Suppressor macrophage (primary cell): ENCODE data around the gene ATP1A2.

Experiments used
- DNase-seq, 4 experiments: peaks; one replicate each; pipeline ENCODE4 v3.0.0-alpha.2; 2020 to 2022

ATP1A2 gene

GRCh38 chr1:160148121-160148520, 32.6 kb downstream of the ATP1A2 start:
- no peak for DNase-seq

- DNase-seq: peak in 2 of 4 experiments; percentile 27 to 33
Measured at GRCh38 chr1:160149233-160149632, 33.7 kb downstream of the ATP1A2 start.

GRCh38 chr1:160149716-160150115, 34.2 kb downstream of the ATP1A2 start:
- DNase-seq: no peak

- DNase-seq: no peak
Measured at GRCh38 chr1:160151303-160151702, 35.7 kb downstream of the ATP1A2 start, which contains the start of gene ATP1A4. Gene ATP1A4, plus strand, starts transcription at chr1:160151603. Its CDS starts 438 bp downstream, at chr1:160152041.

GRCh38 chr1:160154790-160155189, 39.2 kb downstream of the ATP1A2 start:
- DNase-seq: peak; percentile 54 to 78 (median 66)

GRCh38 chr1:160156361-160156760, 40.8 kb downstream of the ATP1A2 start:
- no peak for DNase-seq

- no peak for DNase-seq
Measured at GRCh38 chr1:160157174-160157573, 41.6 kb downstream of the ATP1A2 start.

- no peak for DNase-seq
Measured at GRCh38 chr1:160158031-160158430, 42.5 kb downstream of the ATP1A2 start.

GRCh38 chr1:160158534-160158933, 43.0 kb downstream of the ATP1A2 start:
- DNase-seq: no peak

GRCh38 chr1:160159846-160160245, 44.3 kb downstream of the ATP1A2 start:
- no peak for DNase-seq

- peak; percentile 34 to 56 (median 46) for DNase-seq
Measured at GRCh38 chr1:160161965-160162705, 46.6 kb downstream of the ATP1A2 start.

- peak; percentile 56 to 84 (median 72) for DNase-seq
Measured at GRCh38 chr1:160162931-160163330, 47.4 kb downstream of the ATP1A2 start.

GRCh38 chr1:160163615-160164014, 48.1 kb downstream of the ATP1A2 start:
- peak in 3 of 4 experiments; percentile 28 to 52 (median 32) for DNase-seq

- DNase-seq: no peak
Measured at GRCh38 chr1:160164121-160164520, 48.6 kb downstream of the ATP1A2 start.

GRCh38 chr1:160166166-160166868, 50.8 kb downstream of the ATP1A2 start:
- peak; percentile 46 to 89 (median 67) for DNase-seq

- DNase-seq: no peak
Measured at GRCh38 chr1:160167056-160167455, 51.5 kb downstream of the ATP1A2 start.

GRCh38 chr1:160167580-160167979, 52.0 kb downstream of the ATP1A2 start:
- peak; percentile 18 to 66 (median 24) for DNase-seq

- peak in 2 of 4 experiments; percentile 27 to 29 for DNase-seq
Measured at GRCh38 chr1:160168016-160168415, 52.5 kb downstream of the ATP1A2 start.

GRCh38 chr1:160168609-160169369, 53.2 kb downstream of the ATP1A2 start:
- DNase-seq: no peak

GRCh38 chr1:160169553-160170399, 54.2 kb downstream of the ATP1A2 start:
- DNase-seq: peak; percentile 38 to 61 (median 50)

- DNase-seq: no peak
Measured at GRCh38 chr1:160171354-160171753, 55.8 kb downstream of the ATP1A2 start.

- DNase-seq: no peak
Measured at GRCh38 chr1:160171980-160172379, 56.4 kb downstream of the ATP1A2 start.
